Inferior parietal cortex (tissue), 1 donor: ENCODE data around the gene R3HDM4.

Experiments used
- DNase-seq: peaks from one replicate; pipeline ENCODE4 v3.0.0-alpha.2; 2016; ENCODE audit errors: extremely low spot score

R3HDM4 gene

DNA sequence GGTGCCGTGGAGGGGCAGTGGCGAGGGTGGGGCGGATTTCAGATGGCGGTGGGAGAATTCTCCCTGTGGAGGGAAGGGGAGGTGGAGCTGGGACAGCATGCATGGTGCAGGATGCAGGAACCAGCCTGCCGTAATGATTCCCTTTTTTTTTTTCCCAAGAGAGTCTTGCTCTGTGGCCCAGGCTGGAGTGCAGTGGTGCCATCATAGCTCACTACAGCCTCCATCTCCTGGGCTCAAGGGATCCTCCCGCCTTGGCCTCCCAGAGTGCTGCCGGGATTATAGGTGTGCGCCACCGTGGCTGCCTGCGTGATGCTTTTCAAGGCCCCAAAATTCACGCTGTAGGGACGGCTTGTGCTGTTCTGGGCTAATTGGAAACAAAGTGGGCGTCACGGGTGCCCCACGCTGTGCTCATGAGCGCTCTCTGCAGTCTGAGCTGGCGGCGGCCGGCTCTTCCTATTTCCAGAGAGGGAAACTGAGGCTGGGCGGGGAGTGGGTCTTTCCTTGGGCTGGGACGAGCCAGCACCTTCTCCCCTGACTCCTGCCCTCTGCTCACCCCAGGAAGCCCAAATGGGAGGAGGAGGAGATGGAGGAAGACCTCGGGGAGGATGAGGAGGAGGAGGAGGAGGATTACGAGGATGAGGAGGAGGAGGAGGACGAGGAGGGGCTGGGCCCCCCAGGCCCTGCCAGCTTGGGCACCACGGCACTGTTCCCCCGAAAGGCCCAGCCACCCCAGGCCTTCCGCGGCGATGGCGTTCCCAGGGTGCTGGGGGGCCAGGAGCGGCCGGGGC lies 19.0 kb upstream of the R3HDM4 start:
- DNase-seq = no peak

DNA sequence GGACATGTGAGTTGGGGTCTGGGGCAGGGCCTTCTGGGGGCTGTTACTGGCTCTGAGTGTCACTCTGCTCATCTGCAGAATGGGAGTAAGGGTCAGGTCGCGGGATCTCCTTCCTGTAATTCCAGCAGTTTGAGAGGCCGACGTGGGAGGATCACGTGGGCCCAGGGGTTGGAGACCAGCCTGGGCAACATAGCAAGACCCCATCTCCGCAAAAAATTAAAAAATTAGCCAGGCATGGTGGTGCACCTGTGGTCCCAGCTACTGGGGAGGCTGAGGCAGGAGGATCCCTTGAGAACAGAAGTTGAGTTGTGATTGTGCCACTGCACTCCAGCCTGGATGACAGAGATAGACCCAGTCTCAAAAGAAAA lies 16.9 kb upstream of the R3HDM4 start:
- no peak for DNase-seq

DNA sequence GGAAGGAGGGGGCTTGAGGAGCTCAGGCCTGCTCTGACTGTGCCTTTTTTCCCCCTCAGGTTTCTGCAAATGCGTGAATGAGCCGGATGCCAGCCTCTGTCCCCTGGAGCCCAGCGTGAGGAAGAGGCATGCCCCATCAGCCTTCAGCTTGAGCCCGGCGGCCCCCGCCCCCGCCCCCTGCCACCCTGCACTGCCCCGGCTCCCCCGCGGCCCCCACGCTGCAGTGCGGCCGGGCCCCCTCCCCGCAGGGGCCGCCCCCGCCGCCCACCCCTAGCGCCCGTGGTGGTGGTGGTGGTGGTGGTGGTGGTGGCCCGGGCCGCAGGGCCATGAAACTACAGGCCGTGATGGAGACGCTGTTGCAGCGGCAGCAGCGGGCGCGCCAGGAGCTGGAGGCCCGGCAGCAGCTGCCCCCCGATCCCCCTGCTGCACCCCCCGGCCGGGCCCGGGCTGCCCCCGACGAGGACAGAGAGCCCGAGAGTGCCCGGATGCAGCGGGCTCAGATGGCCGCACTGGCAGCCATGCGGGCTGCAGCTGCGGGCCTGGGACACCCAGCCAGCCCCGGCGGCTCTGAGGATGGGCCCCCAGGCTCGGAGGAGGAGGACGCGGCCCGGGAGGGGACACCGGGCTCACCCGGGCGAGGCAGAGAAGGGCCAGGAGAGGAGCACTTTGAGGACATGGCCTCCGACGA lies 16.3 kb upstream of the R3HDM4 start:
- DNase-seq = no peak

DNA sequence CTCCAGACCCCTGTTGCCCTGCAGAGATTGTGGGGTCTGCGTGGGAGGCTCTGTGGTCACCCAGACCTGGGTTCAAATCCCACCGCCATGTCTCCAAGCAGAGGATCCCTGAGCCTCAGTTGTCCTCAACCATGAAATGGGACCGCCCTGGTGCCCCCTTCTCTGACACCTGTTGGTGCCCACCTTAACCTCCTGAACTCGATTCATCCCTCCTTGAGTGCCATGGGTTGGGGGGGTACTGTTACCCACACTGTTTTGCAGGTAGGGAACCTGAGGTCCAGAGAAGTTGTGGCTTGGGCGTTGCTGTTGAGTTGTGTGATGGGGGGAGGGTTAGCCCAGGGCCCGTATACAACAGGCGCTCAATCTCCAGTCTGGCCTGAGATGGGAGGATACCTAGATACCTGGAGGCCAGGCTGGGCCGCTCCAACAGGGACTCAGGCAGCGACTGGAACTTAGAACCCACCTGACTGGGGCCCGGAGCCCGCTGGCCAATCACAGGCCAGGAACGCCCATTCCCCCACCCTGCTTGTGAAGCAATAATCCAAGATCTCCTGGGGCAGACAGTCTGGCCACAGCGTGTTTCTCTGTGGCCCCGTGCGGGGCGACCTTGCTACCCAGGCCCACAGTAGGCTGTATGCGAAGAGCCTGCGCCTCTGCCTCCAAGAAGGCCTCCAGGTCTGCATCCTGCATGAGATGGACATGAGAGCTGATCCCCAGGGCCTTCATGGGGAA lies 15.6 kb upstream of the R3HDM4 start:
- DNase-seq = no peak

DNA sequence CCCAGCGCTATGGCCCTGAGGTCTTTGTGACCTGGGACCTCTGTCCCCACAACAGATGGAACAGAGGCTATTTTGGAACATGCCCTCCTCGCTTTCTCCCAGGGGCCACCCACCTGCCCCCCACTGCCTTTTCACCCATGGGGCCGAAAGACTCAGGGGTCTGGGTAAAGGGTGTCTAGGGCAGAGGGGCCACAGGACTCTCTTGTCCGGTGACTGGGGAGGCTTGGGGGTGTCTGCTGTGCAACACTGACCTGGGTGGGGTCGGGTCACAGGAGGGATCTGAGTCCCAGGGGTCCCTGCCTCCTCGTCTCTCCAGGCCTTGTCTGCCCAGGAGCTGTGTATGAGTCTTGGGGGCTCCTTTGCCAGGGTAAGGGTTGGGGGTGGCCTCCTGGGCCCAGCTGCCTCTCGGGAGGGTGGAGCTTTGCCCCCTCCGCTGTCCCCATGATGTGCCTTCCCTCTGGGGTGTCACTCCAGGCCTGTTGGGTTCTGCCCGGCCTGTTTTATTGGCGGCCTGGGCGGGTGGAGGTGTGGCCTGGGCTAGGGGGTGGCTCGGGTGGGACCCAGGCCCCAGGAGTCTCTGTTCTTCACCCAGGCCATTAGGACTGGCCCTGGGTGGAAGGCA lies 14.9 kb upstream of the R3HDM4 start:
- no peak for DNase-seq

DNA sequence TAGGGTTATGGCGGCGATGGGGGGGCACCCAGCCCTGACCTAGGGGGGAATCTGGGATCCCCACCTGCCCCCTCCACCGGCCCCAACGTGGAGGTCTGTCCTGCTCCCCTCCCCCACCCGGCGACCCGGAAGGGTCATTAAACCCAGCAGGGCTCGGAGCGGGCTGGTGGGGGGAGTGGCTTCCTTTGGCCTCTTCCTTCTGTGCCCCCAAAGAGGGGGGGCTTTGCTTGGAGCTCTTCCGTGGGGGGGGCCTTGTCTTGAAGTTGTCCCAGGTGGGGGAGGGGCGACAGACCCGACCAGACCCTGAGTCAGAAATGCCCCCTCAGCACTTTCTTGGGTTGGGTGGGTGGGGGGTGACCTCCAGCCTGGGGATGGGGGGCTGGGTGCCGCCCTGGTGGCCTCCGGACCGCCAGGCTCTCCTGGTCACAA lies 14.3 kb upstream of the R3HDM4 start:
- no peak for DNase-seq

DNA sequence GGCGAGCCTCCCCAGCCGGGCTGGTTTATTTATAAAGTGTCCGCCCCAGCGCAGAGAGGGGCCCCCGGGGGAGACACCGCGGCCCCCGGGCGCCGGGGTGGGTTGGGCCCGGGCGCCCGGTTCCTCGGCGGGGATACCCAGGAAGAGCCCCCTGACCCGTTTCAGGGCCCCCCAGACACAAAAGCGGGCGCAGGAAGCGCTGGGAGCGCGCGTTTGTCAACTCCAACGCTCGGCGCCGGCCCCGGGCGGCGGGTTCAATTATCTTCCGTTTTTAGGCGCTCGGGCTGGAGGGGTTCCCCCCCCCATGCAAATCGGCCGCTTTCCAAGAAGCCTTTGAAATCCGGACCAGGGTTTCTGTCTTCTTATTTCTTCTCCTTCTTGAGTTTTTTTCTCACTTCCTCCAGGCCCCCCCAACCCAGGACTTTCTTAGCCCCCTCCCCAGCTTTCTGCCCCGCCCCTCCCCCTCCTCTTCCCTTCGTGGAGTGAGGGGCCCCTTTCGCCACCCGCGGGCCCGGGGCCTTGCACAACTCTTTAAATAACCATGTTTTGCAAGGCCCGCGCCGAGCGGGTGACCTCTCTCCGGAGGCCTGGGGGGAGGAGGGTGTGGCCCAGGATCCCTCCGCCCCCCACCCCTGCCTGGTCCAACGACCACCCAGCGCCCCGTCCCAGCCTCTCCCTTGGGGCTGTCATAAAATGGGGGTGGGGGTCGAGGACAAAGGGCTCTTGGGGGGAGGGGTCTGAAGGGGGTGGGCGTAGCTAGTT lies 13.8 kb upstream of the R3HDM4 start:
- DNase-seq = no peak

DNA sequence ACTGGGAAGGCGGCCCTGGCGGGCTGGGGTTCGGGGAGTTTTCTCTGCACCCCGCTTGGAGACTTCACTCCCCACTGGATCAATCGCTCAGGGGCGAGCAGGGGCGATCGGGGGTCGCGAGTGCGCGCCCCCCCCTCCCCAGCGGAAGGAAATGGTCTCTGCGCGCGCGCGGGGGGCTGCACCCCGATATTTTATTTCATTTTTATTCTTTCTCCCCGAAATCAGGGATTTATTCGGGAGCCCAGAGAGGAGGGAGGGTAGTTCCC lies 13.2 kb upstream of the R3HDM4 start:
- no peak for DNase-seq

DNA sequence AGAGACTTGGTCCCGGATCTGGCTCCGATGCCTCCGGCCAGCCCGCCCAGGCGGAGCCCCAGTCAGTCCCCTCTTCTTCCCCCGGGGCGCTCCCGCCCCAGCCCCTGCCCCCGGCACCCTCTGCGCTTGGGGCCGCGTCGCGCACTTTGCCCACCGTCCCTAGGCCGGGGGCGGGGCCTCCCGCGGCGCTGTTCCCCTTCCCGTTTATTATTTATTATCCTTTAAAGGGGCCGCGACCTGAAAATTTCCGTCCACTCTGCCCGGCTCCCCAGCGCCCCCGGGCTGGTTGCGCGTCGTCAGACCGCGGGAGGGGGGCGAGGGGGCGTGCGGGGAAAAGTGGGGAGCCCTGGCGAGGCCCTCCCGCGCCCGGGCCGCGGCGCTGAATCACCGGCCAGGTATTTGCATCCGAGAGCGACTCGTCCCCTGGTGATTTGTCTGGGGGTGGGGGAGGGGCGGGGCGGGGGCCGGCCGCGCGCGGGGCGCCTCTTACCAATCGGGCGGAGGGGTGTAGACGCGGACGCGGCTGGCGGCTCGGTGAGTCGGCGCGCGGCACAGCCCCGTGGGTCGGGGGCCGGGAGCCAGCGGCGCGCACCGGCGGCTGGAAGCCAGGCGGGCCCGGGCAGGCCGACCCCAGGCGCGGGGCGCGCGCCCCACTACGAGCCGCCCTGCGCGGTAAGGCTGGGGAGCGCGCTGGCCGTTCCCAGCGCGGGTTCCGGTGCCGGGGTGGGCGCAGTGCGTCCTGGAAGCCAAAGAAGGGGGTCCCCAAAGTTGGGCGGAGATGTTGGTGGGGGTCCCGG lies 12.7 kb upstream of the R3HDM4 start, which contains the start of gene ARID3A:
TSS of gene ARID3A (plus strand) at position 510 of the 797 bp plus-strand sequence. CDS start 3,494 bp downstream, outside the sequence.
- DNase-seq = peak; percentile 80

DNA sequence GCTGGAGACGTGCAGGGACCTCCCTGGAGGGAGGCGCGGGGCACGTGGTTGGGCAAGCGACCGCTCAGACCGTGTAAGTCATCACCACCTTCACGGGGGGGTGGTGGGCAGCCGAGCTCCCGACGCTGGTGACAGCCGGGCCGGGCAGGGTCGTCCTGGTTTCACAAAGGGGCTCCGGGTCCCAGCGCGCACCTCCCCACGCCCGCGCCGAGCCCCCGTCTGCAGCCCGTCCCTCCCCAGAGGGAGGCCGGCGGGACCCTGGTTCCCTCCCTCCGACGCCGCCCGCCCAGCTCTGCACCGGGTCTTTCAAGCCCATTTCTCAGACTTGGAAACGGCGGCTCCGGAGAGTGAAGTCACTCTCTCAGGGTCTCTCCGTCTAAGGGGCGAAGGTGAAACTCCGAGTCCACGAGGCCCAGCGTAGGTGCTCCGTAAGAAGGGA lies 12.1 kb upstream of the R3HDM4 start:
- DNase-seq = no peak

DNA sequence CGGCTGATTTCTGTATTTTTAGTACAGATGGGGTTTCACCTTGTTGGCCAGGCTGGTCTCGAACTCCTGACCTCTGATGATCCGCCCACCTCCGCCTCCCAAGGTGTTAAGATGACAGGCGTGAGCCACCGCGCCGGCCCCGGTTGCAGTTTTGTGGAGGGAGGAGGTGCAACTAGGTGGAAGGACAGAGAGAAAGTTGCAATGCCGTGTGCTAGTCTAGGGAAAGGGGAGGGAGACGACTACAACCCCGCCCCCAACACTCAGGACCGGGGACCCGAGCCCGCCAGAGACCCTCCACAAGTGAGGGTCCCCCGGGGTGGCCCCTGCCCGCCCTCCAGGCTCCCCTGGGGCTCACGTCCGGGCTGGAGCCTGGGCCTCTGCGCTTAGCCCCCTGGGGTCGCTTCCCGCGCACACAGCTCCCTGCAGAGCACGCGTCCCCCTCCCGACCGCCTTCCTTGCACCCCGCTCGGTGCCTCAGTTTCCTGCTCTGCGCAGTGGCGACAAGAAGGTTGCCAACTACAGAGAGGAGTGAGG lies 11.6 kb upstream of the R3HDM4 start:
- DNase-seq = no peak

DNA sequence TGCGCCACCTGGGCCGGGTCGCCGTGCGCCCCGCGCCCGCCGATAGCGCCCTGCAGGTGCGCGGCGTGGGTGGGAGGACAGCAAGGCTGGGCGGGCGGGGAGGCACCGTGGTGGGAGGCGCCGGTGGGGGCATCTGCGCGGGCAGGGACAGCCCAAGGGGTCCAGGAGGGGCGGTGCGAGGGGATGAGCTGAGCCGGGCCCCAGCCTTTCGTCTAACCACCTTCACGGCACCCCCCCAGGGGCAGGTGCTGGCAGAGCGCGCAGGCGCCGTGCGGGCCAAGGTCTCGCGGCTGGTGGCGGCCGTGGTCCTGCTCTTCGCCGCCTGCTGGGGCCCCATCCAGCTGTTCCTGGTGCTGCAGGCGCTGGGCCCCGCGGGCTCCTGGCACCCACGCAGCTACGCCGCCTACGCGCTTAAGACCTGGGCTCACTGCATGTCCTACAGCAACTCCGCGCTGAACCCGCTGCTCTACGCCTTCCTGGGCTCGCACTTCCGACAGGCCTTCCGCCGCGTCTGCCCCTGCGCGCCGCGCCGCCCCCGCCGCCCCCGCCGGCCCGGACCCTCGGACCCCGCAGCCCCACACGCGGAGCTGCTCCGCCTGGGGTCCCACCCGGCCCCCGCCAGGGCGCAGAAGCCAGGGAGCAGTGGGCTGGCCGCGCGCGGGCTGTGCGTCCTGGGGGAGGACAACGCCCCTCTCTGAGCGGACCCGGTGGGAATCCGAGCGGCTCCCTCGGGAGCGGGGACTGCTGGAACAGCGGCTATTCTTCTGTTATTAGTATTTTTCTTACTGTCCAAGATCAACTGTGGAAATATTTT lies 7.2 kb upstream of the R3HDM4 start:
- DNase-seq = no peak

DNA sequence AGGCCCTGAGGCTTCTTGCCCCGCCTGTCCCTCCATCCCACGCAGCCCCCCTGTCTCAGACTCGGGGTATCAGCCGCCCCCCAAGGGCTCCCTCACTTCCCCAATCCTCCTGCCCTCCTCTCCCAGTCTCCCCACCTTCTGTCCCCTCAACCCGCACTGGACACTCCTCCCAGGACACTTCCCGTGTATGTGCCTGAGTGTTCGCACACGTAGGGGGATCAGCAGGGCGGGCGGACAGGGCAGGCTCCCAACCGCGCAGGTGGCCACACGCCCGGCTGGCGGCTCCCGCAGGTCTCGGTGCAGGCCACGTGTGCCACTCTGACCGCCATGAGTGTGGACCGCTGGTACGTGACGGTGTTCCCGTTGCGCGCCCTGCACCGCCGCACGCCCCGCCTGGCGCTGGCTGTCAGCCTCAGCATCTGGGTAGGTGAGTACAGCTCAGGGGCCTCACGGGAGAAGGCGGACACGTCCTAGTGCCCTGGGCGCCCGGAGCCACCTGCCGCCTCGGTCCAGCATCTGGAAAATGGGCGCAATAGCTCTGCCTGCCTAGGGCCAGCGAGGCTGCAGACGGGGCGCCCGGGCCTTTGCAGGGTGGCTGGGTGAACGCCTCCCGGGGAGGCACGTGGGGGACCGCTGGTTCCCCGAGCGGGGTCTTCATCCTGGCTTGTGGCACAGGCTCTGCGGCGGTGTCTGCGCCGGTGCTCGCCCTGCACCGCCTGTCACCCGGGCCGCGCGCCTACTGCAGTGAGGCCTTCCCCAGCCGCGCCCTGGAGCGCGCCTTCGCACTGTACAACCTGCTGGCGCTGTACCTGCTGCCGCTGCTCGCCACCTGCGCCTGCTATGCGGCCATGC lies 6.4 kb upstream of the R3HDM4 start:
- DNase-seq = no peak

DNA sequence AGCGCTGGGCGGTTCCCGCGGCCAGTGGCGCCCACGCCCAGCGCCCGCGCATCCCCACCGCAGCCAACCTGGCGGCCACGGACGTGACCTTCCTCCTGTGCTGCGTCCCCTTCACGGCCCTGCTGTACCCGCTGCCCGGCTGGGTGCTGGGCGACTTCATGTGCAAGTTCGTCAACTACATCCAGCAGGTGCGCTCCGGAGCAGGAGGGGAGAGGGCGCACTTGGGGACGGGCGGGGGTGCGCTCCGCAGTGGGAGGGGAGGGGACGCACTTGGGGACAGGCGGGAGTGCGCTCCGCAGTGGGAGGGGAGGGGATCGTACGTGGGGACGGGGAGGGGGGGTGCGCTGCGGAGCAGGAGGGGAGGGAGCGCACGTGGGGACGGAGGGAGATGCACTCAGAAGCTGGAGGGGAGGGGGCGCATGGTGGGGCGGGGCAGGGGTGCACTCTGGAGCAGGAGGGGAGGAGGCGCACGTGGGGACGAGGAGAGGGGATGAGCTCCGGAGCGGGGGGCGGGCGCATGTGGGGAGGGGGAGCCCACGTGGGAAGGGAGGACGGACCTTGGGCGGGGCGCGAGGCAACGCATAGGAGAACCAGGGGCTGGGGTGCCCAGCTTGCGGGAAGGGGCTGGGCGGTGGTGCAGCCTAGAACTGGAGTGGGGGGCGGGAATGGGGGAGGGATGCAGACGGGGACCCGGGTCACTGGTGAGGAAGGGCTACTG lies 5.6 kb upstream of the R3HDM4 start:
- no peak for DNase-seq

DNA sequence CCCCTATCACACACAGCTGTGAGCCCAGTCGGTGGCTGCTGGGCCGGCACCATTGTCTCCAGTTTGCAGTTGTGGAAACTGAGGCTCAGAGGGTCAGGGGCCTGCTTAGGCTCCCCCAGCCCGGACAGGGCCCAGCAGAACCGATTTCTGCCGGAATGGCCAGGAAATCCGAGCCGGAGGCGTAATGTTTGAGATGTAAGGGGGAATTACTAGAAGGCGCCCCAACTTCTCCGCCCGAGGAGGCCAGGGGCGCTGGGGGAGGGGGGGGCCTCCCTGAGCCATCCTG lies 5.1 kb upstream of the R3HDM4 start:
- DNase-seq = no peak

DNA sequence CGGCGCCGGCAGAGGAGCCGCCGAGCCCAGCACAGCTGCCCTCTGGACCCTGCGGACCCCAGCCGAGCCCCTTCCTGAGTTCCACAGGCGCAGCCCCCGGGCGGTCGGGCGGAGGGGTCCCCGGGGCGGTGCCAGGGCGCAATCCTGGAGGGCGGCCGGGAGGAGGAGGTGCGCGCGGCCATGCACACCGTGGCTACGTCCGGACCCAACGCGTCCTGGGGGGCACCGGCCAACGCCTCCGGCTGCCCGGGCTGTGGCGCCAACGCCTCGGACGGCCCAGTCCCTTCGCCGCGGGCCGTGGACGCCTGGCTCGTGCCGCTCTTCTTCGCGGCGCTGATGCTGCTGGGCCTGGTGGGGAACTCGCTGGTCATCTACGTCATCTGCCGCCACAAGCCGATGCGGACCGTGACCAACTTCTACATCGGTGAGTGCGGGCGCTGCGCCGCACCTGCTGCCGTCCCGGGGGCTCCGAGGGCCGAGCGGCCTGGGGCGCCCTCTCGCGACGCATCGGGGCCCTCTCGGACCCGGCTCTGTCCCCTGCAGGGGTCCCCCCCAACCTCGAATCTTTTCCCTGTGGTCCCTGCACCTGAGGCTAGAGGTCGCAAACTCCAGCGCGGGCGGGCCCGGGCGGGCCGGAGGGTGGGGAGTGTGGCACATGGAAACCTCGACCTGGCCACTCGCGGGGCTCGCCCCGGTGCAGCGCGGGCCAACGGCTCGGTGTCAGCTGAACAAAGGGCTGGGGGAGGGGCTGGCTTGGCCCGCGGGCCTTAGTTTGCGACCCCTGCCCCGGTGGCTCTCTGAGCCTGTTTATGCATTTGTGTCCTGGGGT lies 4.5 kb upstream of the R3HDM4 start, which contains the start of gene KISS1R:
TSS of gene KISS1R (plus strand) at position 11 of the 829 bp plus-strand sequence. CDS start at position 181, 170 bp downstream.
- DNase-seq = no peak

DNA sequence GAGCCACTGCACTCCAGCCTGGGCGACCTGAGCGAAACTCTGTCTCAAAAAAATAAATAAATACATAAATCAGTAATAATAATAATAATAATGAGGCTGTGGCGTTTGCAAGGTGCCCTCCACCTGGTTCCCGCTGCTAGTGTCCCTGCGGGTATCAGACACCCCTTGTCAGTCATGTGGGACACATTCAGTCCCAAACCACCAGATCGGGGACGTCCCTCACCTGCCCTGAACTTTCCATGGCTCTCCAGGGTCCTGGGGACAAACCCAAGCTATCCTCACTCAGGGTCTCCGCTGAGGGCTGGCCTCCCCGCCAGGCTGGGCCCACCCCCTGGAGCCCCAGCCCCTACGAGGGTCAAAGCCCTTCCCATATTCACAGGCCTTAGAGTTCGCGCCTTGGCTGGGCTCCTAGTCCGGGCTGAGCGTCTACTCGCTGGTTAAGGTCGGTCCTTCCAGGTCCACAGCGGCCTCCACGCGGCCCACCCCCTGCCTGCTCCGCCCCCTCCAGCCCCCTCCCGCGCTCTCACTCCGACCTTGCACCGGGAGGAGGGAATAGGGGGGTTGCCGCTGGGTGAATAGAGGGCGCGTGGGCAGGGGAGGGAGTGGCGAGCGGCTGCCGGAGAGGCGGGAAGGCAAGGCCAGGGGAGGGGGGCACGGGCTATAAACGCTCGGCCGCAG lies 3.8 kb upstream of the R3HDM4 start:
- no peak for DNase-seq
